AG09309 (cell line): ENCODE data around the gene PLSCR1.

Source experiments
- DNase-seq: peaks from one replicate; pipeline ENCODE4 v3.0.0-alpha.2; 2010; ENCODE audit warnings: low read depth
- H3K4me3 ChIP-seq: 2 replicates; pipeline ENCODE4 v1.5.1; 2011; ENCODE audit warnings: mild to moderate bottlenecking, low read depth, low read length, moderate library complexity; ENCODE audit not compliant: control insufficient read depth
- CTCF ChIP-seq: IDR thresholded peaks from 2 replicates; pipeline ENCODE4 v1.5.1; 2011; ENCODE audit warnings: mild to moderate bottlenecking, low read depth, low read length, inconsistent platforms; ENCODE audit not compliant: insufficient read depth, control insufficient read depth; ENCODE audit errors: missing control alignments

Gene PLSCR1

GRCh38 chr3:146544002-146544928 is at the start of gene PLSCR1:
TSS of gene PLSCR1 (minus strand) at chr3:146544607. CDS start at chr3:146536552, 8,055 bp downstream.
- peak; percentile 70 for DNase-seq
- H3K4me3 ChIP-seq, result peak within 1 kb of the TSS; percentile 83
- no peak for TF ChIP-seq CTCF

- no peak for TF ChIP-seq CTCF
- DNase-seq, result no peak
- H3K4me3 ChIP-seq, result no peak overlapping the region
These were observed 49.4 kb upstream of the PLSCR1 start for GRCh38 chr3:146593776-146594175.

GRCh38 chr3:146590521-146590920 is 46.1 kb upstream of the PLSCR1 start:
- DNase-seq, result no peak
- no peak overlapping the region for H3K4me3 ChIP-seq
- no peak for TF ChIP-seq CTCF

- DNase-seq, result no peak
These were observed 45.6 kb upstream of the PLSCR1 start for GRCh38 chr3:146589899-146590508.

GRCh38 chr3:146585156-146585555 is 40.7 kb upstream of the PLSCR1 start:
- H3K4me3 ChIP-seq, result no peak overlapping the region
- no peak for DNase-seq
- no peak for TF ChIP-seq CTCF

More at GRCh38 chr3:146589899-146590508, 45.6 kb upstream of the PLSCR1 start:
- H3K4me3 ChIP-seq, result no peak overlapping the region
- TF ChIP-seq CTCF, result peak; percentile 53

GRCh38 chr3:146581951-146582467 is 37.6 kb upstream of the PLSCR1 start:
- no peak for DNase-seq
- TF ChIP-seq CTCF, result no peak
- H3K4me3 ChIP-seq, result no peak overlapping the region
